ENCODE measurements around the gene ADNP2. TPM values are rescaled to one million over a fixed set of nuclear protein-coding genes. Genes with fewer than 3 reads are reported as not detected.

The ADNP2 gene
- total and polyA plus RNA-seq, 2 of the 13 experiments (the other 11 are each of a cell fraction or from before 2014, with no cell fraction given), result 10.8 to 25.5 TPM

DNA sequence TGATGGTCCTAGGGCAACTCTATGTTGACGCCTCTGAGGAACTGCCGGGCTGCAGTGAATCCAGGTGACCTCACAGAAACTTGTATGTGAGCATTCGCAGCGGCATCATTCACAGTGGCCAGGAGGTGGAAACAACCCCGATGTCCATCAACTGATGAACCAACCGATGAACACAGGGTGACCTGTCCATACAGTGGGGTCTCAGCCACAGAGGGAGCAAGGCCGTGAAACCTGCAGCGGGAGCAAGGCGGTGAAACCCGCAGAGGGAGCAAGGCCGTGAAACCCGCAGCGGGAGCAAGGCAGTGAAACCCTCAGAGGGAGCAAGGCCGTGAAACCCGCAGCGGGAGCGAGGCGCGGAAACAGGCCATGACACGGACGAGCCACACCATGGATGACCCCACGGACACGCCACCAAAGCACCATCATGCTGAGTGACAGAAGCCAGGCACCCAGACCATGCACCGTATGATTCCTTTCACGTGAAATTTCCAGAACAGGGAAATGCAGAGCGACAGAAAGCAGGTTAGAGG lies 75.2 kb downstream of the ADNP2 start:
- FAIRE-seq (no peak), ATAC-seq (no peak), DNase-seq (ENCODE audit: low spot score) (no peak)
- CTCF ChIA-PET (ENCODE audit: low intra/inter-chr PET ratio, low total read pairs), result no interaction called here
- 0 out of 2 replicates have a peak, but pooled peaks cover 5% of the 10 kb centered on the region for H4K20me1 ChIP-seq (ENCODE audit: insufficient read depth, low read length)
- no peak overlapping the region for H3K9ac ChIP-seq (ENCODE audit: insufficient read depth, low read depth, low read length)
- in situ Hi-C loops (cut with HindIII; ENCODE audit: extremely low pct_ligation_motif_present, low pct_unique_long_range_greater_than_20kb) (no loop called here), intact Hi-C loops (cut with micrococcal nuclease; ENCODE audit: unreplicated experiment) (no loop called here)
- no TSS peak for BruUV-seq (replicated peaks)
- no peak overlapping the region for H3K27ac ChIP-seq (ENCODE audit: extremely low read length, insufficient read depth, low read length)
- POLR2A ChIA-PET, result no interaction called here
- no peaks in the 10 kb centered on the region for H3K9me3 ChIP-seq (ENCODE audit: low read length)
- H3K4me1 ChIP-seq (ENCODE audit: insufficient read depth, low read length), result peaks cover 13% of the 10 kb centered on the region
- H3K79me2 ChIP-seq (ENCODE audit: insufficient read depth, low read length), result no peaks in the 10 kb centered on the region
- H2AFZ ChIP-seq (ENCODE audit: low read length), result no peak overlapping the region
- H3K4me3 ChIP-seq (replicated peaks in 1 of 3; ENCODE audit: insufficient read depth in 1 of 3, low read depth in 2 of 3, low read length in 3 of 3), result no peak overlapping the region
- 94% methylated on average over 26 of the region's 26 CpGs for WGBS (ENCODE audit: low lambda C conversion rate)
- TF ChIP-seq CHCHD3 (CRISPR knock-in tag; IDR thresholded peaks at IDR 0.05) (no peak), MED13 (CRISPR knock-in tag; IDR thresholded peaks at IDR 0.05) (no peak), CC2D1A (CRISPR knock-in tag; IDR thresholded peaks at IDR 0.05) (no peak), ZNF20 (CRISPR knock-in tag; IDR thresholded peaks at IDR 0.05) (no peak), XBP1 (CRISPR knock-in tag; IDR thresholded peaks at IDR 0.05) (no peak), ZNF343 (CRISPR knock-in tag; IDR thresholded peaks at IDR 0.05) (no peak), MATR3 (CRISPR knock-in tag; IDR thresholded peaks at IDR 0.05) (no peak), SMC3 (IDR thresholded peaks at IDR 0.05; ENCODE audit: low read length) (no peak)
- TF ChIP-seq, protein P1, sequence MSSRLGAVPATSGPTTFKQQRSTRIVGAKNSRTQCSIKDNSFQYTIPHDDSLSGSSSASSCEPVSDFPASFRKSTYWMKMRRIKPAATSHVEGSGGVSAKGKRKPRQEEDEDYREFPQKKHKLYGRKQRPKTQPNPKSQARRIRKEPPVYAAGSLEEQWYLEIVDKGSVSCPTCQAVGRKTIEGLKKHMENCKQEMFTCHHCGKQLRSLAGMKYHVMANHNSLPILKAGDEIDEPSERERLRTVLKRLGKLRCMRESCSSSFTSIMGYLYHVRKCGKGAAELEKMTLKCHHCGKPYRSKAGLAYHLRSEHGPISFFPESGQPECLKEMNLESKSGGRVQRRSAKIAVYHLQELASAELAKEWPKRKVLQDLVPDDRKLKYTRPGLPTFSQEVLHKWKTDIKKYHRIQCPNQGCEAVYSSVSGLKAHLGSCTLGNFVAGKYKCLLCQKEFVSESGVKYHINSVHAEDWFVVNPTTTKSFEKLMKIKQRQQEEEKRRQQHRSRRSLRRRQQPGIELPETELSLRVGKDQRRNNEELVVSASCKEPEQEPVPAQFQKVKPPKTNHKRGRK (CRISPR knock-in tag; IDR thresholded peaks at IDR 0.05), result no peak
- H3K36me3 ChIP-seq (replicated peaks in 1 of 2; ENCODE audit: control insufficient read depth in 1 of 2, insufficient read depth in 2 of 2, low read length in 2 of 2), result no peaks in the 10 kb centered on the region
- no peak overlapping the region for H3K4me2 ChIP-seq (ENCODE audit: low read depth, low read length)
- H3K27me3 ChIP-seq (ENCODE audit: control insufficient read depth in 1 of 2, insufficient read depth in 2 of 2, low read length in 2 of 2), result no peaks in the 10 kb centered on the region
